RWPE1 (cell line): ENCODE measurements around the gene TEX2.

ENCODE experiments used
- CTCF ChIA-PET: fragments of 350-600 bp; sonication (Branson Sonifier 250); formaldehyde crosslinking; extraction: SDS; loops from one replicate; lab custom pipeline; 2021; lab: Yijun Ruan, JAX
- POLR2A ChIA-PET: fragments of 400-600 bp; formaldehyde crosslinking; extraction: SDS; loops from one replicate; lab custom pipeline; 2020; ENCODE audit warnings: antibody characterized with exemption; ENCODE audit not compliant: low non-redundant PET; lab: Yijun Ruan, JAX
- DNase-seq: peaks from one replicate; pipeline ENCODE4 v3.0.0; 2012; ENCODE audit warnings: low spot score
- H3K27ac ChIP-seq: fragments of 450-650 bp; 2 replicates; pipeline ENCODE4 v1.5.1; 2017
- TF ChIP-seq, protein P1 (sequence below): fragments of 450-650 bp; conservative IDR thresholded peaks from 2 replicates; pipeline ENCODE4 v1.5.1; 2017; ENCODE audit warnings: low read depth, mild to moderate bottlenecking

TEX2 gene

DNA sequence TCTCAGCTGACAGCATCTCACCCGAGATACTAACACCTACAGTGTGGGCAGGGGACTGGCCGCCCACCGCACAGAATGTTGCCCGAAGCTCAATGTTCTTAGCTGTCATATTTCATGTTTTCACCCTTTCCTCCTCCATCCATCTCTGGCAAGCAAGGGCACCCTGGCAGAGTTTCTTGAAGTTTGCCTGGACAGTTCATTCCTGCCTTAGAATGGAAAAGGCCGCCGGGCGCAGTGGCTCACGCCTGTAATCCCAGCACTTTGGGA lies 37.6 kb upstream of the TEX2 start:
- DNase-seq, result no peak
- no peak overlapping the region for H3K27ac ChIP-seq
- CTCF ChIA-PET, result interaction anchor here (0.6 to 1.4 kb wide), 3 partner anchors 9 to 190 kb away, joined by 3 to 4 read pairs (median 3); no protein-coding TSS in a partner anchor
- POLR2A ChIA-PET, result no interaction called here
- TF ChIP-seq, protein P1, sequence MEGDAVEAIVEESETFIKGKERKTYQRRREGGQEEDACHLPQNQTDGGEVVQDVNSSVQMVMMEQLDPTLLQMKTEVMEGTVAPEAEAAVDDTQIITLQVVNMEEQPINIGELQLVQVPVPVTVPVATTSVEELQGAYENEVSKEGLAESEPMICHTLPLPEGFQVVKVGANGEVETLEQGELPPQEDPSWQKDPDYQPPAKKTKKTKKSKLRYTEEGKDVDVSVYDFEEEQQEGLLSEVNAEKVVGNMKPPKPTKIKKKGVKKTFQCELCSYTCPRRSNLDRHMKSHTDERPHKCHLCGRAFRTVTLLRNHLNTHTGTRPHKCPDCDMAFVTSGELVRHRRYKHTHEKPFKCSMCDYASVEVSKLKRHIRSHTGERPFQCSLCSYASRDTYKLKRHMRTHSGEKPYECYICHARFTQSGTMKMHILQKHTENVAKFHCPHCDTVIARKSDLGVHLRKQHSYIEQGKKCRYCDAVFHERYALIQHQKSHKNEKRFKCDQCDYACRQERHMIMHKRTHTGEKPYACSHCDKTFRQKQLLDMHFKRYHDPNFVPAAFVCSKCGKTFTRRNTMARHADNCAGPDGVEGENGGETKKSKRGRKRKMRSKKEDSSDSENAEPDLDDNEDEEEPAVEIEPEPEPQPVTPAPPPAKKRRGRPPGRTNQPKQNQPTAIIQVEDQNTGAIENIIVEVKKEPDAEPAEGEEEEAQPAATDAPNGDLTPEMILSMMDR, result no peak

DNA sequence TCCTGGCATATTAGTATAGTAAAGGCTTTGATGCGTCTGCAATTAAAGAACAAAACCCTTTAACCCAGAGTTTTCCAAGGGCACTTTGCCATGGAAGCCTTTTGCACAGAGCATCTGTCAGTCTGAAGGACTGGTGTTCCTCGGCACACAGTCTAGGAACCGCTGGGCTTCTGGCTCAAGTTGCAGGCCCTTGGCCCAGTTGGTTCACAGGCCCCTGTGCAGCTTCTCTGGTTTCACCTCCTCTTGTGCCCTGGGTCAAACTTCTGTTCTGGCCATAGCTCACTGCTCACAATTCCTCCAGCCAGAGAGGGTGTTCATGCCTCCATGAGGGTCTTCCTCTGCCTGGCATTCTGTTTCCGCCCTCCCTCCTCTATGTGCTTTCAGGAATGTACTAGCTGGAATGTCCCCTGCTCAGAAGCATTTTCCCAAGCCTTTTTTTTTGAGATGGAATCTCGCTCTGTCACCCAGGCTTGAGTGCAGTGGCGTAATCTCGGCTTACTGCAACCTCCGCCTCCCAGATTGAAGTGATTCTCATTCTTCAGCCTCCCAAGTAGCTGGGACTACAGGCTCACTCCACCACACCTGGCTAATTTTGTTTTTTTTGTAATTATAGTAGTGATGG lies 34.5 kb upstream of the TEX2 start:
- TF ChIP-seq, protein P1, result no peak
- H3K27ac ChIP-seq, result no peak overlapping the region
- CTCF ChIA-PET, result interaction anchor here (0.9 kb wide), 1 partner anchor 15 kb away, joined by 6 read pairs; no protein-coding TSS in a partner anchor
- POLR2A ChIA-PET, result no interaction called here
- DNase-seq, result no peak

DNA sequence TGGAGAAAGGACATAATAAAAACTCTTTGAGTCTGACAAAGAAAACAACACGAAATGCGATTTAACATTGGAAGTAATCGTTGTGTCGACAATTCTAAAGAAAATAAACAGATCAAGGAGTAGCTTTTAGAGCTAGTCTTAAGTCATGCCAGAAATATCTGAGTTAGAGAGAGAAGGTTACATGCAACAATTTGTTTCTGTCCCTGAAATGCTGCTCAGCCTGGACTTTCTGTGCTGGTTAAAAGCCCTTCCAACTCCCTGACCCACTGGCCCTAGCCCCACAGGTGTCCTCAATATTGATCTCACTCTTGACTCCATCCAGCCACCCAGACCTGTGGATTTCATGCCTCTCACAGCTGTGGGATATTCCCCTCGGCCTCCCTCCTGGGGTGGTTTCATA lies 33.2 kb upstream of the TEX2 start:
- no peak overlapping the region for H3K27ac ChIP-seq
- CTCF ChIA-PET, result interaction anchor here (0.6 kb wide), 3 partner anchors 112 to 268 kb away, joined by 3 to 7 read pairs (median 4); no protein-coding TSS in a partner anchor
- TF ChIP-seq, protein P1, result no peak
- POLR2A ChIA-PET, result no interaction called here
- no peak for DNase-seq

DNA sequence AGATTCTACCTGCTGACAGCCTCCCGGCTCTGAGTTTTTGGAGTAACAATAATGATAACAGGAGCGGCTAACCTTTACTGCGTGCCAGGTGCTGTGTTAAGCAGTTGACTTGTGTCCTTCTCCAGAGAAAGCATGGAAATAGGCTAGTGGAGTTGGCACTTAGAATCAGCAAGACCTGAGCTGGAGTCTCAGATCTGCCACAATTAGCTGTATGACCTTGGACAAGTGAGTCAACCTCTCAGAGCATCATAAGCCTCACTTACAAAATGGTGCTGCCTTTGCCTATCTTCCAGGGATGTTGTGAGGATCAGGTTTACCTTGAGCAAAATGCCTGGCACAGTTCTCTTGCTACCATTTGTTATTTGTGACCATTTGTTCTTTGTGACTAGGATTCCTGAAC lies 32.1 kb upstream of the TEX2 start:
- ChIA-PET POLR2A (no interaction called here), CTCF (no interaction called here)

DNA sequence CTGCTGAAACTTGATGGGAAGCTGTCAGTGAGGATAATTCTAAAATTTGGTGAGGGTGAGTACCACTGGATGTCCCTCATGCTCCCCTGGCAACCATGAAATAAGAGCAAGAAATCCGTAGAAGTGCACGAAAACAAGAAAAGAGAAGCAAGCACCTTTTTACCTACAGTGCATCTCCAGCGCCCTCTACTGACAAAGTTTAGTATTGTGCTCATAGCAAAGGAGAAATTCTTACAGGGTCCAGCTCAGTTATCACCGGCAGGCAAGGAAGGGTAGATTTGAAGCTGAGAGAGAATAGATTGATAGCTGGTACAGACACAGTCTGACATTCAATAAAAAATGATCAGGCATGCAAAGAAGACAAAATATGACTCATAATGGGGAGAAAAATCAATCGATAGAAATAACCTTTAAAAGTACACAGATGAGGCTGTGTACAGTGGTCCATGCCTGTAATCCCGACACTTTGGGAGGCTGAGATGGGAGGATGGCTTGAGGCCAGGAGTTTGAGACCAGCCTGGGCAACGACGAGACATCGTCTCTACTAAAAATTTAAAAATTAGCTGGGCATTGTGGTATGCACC lies 28.3 kb upstream of the TEX2 start:
- POLR2A ChIA-PET, result no interaction called here

More for the DNA sequence above, 32.1 kb upstream of the TEX2 start:
- DNase-seq, result no peak
- H3K27ac ChIP-seq, result no peak overlapping the region
- TF ChIP-seq, protein P1, result no peak

DNA sequence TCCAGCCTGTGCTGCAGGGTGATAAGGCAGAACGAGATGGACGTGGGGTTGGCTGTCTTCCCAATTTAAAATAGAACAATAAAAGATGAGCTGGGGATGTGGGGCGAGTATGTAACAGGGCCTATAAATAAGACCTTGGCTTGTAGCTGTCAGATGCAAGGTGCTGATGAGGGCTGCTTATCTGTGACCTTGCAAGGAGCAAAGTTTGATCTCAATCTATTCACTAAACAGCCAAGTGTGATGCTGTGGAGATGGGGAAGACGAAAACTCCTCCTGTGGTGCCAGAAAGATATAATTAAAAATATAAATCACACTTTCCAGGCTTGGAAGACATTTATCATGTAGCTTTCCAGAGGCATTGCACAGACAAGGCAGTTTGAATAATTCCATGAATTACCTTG lies 26.7 kb upstream of the TEX2 start:
- POLR2A ChIA-PET, result no interaction called here
- DNase-seq, result no peak
- TF ChIP-seq, protein P1, result no peak
- no peak overlapping the region for H3K27ac ChIP-seq
- CTCF ChIA-PET, result interaction anchor here (0.8 kb wide), 1 partner anchor 17 kb away, joined by 3 read pairs; no protein-coding TSS in a partner anchor

More for the DNA sequence above, 28.3 kb upstream of the TEX2 start:
- CTCF ChIA-PET, result interaction anchor here (0.6 to 1.3 kb wide), 10 partner anchors 9 to 1478 kb away, joined by 3 to 6 read pairs (median 4); no protein-coding TSS in a partner anchor
- H3K27ac ChIP-seq, result no peak overlapping the region
- no peak for DNase-seq
- TF ChIP-seq, protein P1, result peak; percentile 46
